Thyroid gland (tissue), 4 donors: ENCODE data around the gene GFRA4. TPM values are rescaled to one million over a fixed set of nuclear protein-coding genes. Genes with fewer than 3 reads are reported as not detected.

Source experiments
- DNase-seq, 2 donors: peaks; one replicate each; pipeline ENCODE4 v3.0.0-alpha.2; 2019
- H3K27ac ChIP-seq, 3 donors: fragments of 200-600 bp; sonication (generic); 1 replicate in 2 of 3; 2 replicates in 1 of 3; pipeline ENCODE4 v1.5.1; 2016 to 2019; ENCODE audit warnings: mild to moderate bottlenecking in 1 of 3, moderate library complexity in 1 of 3
- H3K27me3 ChIP-seq: fragments of 200-600 bp; sonication (generic); one replicate; pipeline ENCODE4 v1.5.1; 2019
- H3K36me3 ChIP-seq, 2 donors: fragments of 200-600 bp; sonication (generic); one replicate each; pipeline ENCODE4 v1.5.1; 2016 to 2019
- H3K4me1 ChIP-seq, 2 donors: fragments of 200-600 bp; sonication (generic); one replicate each; pipeline ENCODE4 v1.5.1; 2017 to 2019
- H3K4me3 ChIP-seq, 3 donors: fragments of 200-600 bp; sonication (generic); replicated peaks in 1 of 3; 1 replicate in 2 of 3; 2 replicates in 1 of 3; pipeline ENCODE4 v1.5.1; 2016; ENCODE audit warnings: mild to moderate bottlenecking in 1 of 3
- H3K9me3 ChIP-seq: fragments of 200-600 bp; sonication (generic); one replicate; pipeline ENCODE4 v1.5.1; 2017
- POLR2A ChIP-seq, 2 donors: fragments of 450-650 bp; IDR thresholded peaks; one replicate each; pipeline ENCODE4 v1.6.1; 2017; ENCODE audit warnings: antibody characterized with exemption in 2 of 2, mild to moderate bottlenecking in 2 of 2, moderate library complexity in 1 of 2
- WGBS, 2 donors: methylation state at CpG; one replicate each; pipeline ENCODE4 v1.1.5; 2017; 5-methylcytosine and 5-hydroxymethylcytosine counted together
- intact Hi-C: fragments of 100-400 bp; cut with DNase I; formaldehyde crosslinking; loops from one replicate; pipeline ENCODE4 v1.15.1; 2023
- total RNA-seq, 4 donors: library from RNA; depleted of rRNA; stranded (reverse); fragments of >200 nt; gene quantifications; one replicate each; pipeline ENCODE4 v1.2.3, GENCODE V29; 2016
- TF ChIP-seq, protein P1 (sequence below), 6 experiments: fragments of 200-600 bp in 3 of 6; fragments of 450-650 bp in 3 of 6; sonication (generic) in 3 of 6; IDR thresholded peaks; one replicate each; pipeline ENCODE4 v1.5.1; 2016 to 2019; ENCODE audit warnings: antibody characterized with exemption in 6 of 6, mild to moderate bottlenecking in 2 of 6, inconsistent platforms in 1 of 6, moderate library complexity in 1 of 6

Gene GFRA4
- total RNA-seq, 4 donors from 2014 or later: 0.81 to 3.0 (median 3.0) TPM; not detected in 1

- H3K9me3 ChIP-seq: no peaks in the 10 kb centered on the region
- peaks cover 0 to 7% of the 10 kb centered on the region in 2 donors for H3K4me1 ChIP-seq
- intact Hi-C loops: no loop called here
- peaks cover 0 to 2% of the 10 kb centered on the region in 2 donors for H3K36me3 ChIP-seq
- no peak overlapping the region for H3K27ac ChIP-seq
- WGBS, 2 donors: 92 to 95% methylated on average over 18 to 20 of the region's 20 CpGs
- no peaks in the 10 kb centered on the region for H3K27me3 ChIP-seq
- TF ChIP-seq, protein P1, sequence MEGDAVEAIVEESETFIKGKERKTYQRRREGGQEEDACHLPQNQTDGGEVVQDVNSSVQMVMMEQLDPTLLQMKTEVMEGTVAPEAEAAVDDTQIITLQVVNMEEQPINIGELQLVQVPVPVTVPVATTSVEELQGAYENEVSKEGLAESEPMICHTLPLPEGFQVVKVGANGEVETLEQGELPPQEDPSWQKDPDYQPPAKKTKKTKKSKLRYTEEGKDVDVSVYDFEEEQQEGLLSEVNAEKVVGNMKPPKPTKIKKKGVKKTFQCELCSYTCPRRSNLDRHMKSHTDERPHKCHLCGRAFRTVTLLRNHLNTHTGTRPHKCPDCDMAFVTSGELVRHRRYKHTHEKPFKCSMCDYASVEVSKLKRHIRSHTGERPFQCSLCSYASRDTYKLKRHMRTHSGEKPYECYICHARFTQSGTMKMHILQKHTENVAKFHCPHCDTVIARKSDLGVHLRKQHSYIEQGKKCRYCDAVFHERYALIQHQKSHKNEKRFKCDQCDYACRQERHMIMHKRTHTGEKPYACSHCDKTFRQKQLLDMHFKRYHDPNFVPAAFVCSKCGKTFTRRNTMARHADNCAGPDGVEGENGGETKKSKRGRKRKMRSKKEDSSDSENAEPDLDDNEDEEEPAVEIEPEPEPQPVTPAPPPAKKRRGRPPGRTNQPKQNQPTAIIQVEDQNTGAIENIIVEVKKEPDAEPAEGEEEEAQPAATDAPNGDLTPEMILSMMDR (IDR thresholded peaks at IDR 0.05): no peak
- TF ChIP-seq POLR2A (IDR thresholded peaks at IDR 0.05): no peak
- no peak for DNase-seq
- H3K4me3 ChIP-seq: no peak overlapping the region
Measured at GRCh38 chr20:3645309-3646066, 17.7 kb downstream of the GFRA4 start.

DNA sequence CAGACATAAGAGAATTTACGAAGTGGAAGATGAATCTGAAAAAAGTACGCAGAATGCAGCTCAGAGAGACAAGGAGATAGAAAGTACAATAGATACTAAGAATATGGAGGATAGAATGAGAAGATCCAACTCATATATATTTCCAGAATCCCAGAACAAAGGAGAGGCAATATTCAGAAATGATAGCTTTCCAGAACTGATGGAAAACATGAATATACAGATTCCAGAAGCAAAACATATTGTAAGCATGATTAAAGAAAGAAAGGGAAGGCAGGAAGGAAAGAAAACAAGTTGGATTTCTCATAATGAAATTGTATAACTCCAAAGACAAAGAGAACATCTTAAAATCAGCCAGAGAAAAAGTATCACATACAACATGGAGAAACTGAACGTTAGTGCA, 22.9 kb downstream of the GFRA4 start:
- Histone ChIP-seq H3K27ac (no peak overlapping the region), H3K27me3 (no peaks in the 10 kb centered on the region), H3K4me1 (no peaks in the 10 kb centered on the region), H3K9me3 (no peaks in the 10 kb centered on the region), H3K4me3 (no peak overlapping the region), H3K36me3 (no peaks in the 10 kb centered on the region)
- no peak for TF ChIP-seq POLR2A (IDR thresholded peaks at IDR 0.05)
- TF ChIP-seq, protein P1 (IDR thresholded peaks at IDR 0.05): no peak
- intact Hi-C loops: no loop called here
- 83 to 95% methylated on average over 3 of the region's 3 CpGs for WGBS, 2 donors
- no peak for DNase-seq

- Histone ChIP-seq H3K27ac (no peak overlapping the region), H3K4me3 (no peak overlapping the region), H3K36me3 (no peaks in the 10 kb centered on the region), H3K4me1 (peaks cover 0 to 7% of the 10 kb centered on the region in 2 donors), H3K9me3 (no peaks in the 10 kb centered on the region), H3K27me3 (no peaks in the 10 kb centered on the region)
- no peak for TF ChIP-seq POLR2A (IDR thresholded peaks at IDR 0.05)
- TF ChIP-seq, protein P1 (IDR thresholded peaks at IDR 0.05): no peak
- intact Hi-C loops: no loop called here
- DNase-seq: no peak
- 95 to 97% methylated on average over 1 of the region's 1 CpG for WGBS, 2 donors
Measured at GRCh38 chr20:3635346-3635745, 27.9 kb downstream of the GFRA4 start.

DNA sequence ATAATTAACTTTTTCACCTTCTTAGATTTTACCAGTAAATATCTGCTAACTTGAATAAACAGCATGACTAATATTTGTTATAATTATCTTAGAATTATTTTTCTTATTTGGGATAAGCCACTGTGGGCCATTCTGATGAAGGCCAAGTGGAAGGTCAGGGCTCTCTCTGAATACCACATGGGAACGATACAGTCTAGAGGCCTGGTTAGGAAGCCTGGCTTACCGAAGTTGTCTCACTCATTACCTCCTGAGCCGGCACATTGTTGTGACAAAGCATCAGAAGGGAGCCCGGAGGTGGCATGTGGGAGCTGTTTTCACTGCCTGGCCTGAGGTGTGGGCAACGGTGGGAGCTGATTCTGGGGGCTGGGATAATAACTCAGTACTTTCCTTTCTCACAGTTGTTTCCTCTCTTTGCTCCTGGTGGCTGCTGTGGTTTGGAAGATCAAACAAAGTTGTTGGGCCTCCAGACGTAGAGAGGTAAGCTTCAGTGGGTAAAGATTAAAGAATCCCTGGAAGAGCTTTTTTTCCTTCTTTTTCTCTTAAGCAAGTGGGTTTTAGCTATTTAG, 29.2 kb downstream of the GFRA4 start:
- intact Hi-C loops: loop anchor here (5.0 kb wide), 1 partner anchor 72 kb away; no protein-coding TSS in a partner anchor
- TF ChIP-seq POLR2A (IDR thresholded peaks at IDR 0.05): no peak
- TF ChIP-seq, protein P1 (IDR thresholded peaks at IDR 0.05): no peak
- WGBS, 2 donors: 62 to 68% methylated on average over 6 of the region's 6 CpGs
- no peaks in the 10 kb centered on the region for H3K27me3 ChIP-seq
- H3K9me3 ChIP-seq: no peaks in the 10 kb centered on the region
- H3K4me3 ChIP-seq: no peak overlapping the region
- no peak overlapping the region for H3K27ac ChIP-seq
- no peak for DNase-seq
- no peaks in the 10 kb centered on the region for H3K36me3 ChIP-seq
- peaks cover 0 to 7% of the 10 kb centered on the region in 2 donors for H3K4me1 ChIP-seq
